GM21619 (cell line): ENCODE data around the gene SLC4A7.
"Not testable (repeated sequence)": the region's sequence is repeated elsewhere in the genome, so short reads cannot be mapped to it uniquely, and the experiment has no call there.

Experiments used
- ATAC-seq: cut with Tn5 transposase; IDR thresholded peaks from one replicate; pipeline ENCODE4 v1.9.1; 2021; ENCODE audit not compliant: unreplicated experiment

SLC4A7 gene

DNA sequence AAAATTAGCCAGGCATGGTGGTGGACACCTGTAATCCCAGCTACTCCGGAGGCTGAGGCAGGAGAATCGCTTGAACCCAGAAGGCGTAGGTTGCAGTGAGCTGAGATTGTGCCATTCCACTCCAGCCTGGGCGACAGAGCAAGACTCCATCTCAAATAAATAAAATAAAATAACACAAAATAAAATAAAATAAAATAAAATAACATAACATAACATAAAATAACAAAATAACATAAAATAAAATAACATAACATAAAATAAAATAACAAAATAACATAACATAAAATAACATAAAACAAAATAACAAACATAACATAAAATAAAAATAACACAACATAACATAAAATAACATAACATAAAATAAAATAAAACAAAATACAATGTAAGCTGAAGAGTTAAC, 45.8 kb downstream of the SLC4A7 start:
- ATAC-seq: not testable (repeated sequence)

GRCh38 chr3:27431116-27431515, 53.1 kb downstream of the SLC4A7 start:
- ATAC-seq: no peak

- no peak for ATAC-seq
These were observed 54.3 kb downstream of the SLC4A7 start for GRCh38 chr3:27429909-27430308.

DNA sequence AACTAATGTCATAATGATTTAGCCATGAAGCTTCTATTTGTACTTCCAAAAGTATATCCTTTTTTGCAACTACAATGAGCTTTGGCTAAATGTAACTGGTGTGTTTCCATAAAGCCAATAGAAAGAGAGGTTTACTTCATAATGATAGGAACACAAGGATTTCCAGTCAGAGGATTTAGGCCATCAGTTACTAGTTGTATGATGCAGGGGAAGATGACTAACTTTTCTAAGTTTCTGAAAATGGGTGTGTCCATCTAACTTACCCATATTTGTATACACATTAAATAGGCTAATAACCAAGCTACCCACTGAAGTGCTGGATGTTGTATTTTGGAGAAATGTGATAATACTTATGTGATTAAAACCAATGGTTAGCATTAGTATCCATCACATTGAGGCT, 55.7 kb downstream of the SLC4A7 start:
- ATAC-seq: no peak

DNA sequence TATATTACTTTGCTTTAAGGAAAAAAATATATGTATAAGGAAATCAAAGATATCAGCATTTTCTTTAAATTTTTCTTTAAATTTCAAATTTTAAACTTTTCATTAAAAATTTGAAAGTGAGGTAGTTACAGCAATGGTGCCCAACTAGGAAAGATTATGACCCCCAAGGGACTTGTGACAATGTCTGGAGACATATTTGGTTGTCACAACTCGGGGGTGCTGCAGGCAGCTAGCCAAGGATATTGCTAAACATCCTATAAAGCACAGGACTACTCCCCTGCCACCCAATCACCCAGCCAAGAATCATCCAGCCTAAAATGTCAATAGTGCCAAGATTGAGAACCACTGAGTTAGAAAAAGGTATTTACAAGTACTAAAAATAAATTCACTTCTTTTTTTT, 57.3 kb downstream of the SLC4A7 start:
- ATAC-seq: no peak

DNA sequence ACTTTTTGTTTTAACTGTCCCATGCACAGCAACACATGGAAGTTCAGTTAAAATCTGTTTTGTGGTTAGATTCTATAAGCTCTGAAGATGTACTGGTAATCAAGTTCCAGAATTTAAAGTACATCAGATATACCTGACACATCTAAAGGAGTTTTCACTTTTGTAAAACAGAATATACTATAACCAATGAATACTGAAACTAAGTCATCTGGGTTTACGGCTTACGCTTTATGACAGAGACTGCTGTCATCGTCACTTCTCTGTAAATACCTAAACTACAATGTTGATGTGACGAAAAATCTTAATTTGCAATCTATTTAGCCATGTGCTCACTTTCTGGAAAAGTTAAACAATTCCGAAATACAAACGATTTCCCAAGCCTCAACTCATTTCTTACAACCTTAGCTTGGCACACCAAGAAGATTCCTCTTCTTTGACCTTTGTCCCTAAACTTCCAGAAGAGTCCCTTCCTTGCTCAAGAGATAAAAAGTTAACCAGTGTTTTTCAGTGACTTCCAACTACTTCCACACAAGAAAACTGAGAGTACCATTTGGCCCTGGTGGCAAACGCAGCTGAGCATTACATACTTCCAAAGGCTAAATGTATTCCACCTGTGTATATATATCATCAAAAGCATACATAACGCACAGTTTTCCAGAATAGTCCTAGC, 58.2 kb downstream of the SLC4A7 start:
- ATAC-seq: no peak

GRCh38 chr3:27424812-27425521, 59.2 kb downstream of the SLC4A7 start:
- not testable (repeated sequence) for ATAC-seq

- ATAC-seq: no peak
These were observed 60.7 kb downstream of the SLC4A7 start for GRCh38 chr3:27423463-27423862.

GRCh38 chr3:27422617-27423016, 61.6 kb downstream of the SLC4A7 start:
- no peak for ATAC-seq

DNA sequence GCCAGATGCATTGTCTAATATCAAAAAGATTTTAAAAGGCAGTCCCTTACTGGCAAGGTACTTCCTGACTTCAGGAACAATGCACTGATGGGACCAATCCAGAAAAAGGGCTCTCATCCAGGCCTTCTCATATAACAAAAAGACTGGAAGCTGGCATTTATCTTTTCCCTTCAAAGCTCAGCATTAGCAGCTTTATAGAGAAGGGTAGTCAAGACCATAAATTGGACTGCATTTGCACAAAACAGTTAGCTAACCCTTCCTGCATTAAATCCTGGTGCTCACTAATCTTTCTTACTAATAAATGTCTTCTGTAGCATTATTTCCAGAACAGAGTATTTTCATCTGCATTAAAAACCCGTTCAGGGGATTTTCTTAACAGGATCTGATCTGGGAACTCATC, 69.0 kb downstream of the SLC4A7 start:
- no peak for ATAC-seq

DNA sequence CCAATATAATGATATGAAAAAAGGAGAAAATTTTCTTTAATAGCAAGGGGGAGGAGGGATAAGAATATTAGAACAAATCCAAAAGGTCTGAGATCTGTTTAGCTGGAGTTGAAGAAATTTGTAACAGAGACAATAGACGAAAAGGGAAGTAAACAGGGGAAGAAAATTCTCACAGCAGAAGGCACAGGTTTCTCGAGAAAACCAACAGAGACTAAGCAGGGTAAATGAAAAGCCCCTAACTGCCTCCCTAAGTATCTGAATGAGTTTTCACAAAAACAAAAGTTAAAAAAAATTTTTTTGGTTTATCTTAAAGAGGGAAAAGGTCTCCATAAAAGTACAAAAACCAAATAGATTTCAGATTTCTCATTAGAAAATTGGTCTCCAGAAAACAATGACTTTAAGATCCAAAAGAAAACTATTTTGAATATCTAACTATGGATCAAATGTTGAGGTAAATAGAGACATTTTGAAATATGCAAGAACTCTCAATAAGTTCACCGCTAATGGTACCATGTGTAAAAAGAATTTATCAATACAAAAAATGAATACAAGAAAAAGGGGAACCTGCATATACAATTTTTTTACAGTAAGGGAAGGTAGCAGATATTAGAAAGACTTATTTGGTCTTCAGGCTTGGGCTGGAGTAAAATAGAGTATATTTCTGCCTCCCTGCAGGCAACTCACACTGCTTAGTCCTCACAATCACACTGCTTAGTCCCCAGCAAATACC, 91.1 kb downstream of the SLC4A7 start:
- peak; percentile 80 for ATAC-seq

DNA sequence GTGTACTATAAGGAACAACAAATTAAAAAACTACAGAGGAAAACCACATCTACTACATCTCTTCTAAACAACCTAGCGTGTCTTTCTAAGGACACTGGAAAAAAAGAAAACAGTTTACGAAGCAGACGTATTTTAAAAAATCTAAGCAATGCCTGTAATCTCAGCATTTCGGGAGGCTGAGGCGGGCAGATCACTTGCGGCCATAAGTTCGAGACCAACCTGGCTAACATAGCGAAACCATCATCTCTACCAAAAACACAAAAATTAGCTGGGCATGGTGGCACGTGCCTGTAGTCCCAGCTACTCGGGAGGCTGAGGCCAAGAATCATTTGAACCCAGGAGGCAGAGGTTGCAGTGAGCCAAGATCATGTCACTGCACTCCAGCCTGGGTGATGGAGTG, 91.8 kb downstream of the SLC4A7 start:
- not testable (repeated sequence) for ATAC-seq

- no peak for ATAC-seq
These were observed 92.4 kb downstream of the SLC4A7 start for GRCh38 chr3:27391796-27392195.

DNA sequence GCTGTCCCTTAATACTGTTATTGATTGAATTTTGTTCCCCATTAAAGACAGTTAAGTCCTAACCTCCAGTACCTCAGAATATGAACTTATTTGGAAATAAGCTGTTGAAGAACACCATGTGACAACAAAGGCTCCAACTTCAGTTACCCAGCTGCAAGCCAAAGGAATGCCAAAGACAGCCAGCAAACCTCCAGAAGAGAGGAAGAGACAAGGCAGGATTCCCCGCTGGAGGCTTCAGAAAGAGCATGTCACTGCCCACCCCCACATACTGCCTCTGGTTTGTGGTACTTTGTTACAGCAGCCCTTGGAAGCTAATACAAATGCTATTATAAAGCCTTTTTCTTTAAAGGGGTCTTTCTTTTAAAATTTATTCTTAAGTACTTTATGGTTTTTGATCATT, 96.6 kb downstream of the SLC4A7 start:
- no peak for ATAC-seq

DNA sequence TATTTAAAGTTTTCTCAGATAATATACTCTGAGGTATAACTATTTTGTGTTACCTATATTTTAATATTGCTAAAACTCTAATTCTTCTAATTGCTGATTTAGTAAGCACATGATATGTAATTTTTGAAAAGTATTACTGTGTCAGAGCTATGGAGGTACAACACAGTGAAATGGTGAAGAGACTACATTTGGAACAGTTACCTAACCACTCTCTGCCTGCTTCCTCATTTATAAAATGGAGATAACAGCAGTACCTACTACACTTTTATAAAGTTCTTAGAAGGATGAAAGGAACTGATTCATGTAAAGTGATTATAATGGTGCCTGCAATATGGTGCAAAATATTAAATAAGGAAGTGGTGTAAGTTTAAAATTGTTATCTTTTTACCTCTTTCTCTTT, 98.7 kb downstream of the SLC4A7 start:
- ATAC-seq: no peak

GRCh38 chr3:27384191-27384590, 100.0 kb downstream of the SLC4A7 start:
- no peak for ATAC-seq

DNA sequence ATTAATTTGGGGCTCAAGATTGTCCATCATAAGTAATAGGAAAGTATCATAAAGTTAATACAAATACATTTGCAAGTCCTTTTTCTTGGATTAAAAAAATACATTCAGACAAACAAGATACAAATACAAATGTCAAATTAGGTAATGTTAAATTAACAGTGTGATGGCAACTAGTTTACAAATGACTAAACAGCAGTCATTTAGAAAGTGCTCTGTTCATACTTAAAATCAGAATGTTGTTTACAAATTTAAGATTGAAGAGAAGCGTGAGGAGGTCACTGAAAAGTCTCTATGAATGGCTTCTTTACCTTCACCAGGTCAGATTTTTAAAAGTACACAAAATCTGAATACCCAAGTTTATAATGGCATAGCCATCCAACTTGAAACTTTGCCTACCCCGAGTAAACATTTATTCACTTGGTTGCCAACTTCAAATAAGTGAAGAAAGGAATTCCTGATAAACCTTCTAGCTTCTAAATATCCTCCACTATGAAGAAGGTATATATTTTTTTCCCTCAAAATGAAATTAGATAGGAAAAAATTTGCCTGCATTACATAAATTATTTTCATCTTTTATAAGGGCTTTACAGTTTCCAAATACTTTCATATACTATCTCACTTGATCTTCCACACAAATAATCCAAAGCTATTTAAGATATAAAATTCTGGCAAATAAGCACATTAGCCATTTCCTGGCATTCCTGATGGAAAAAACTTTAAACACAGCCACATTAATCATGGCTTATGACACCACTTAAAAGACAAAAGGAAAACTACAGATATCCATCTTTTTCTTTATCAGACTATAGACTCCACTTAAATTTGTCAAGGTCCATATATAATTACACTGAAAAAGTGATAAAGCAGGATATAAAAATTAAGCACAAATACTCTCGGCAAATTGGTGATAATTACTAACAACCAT, 103.5 kb downstream of the SLC4A7 start:
- no peak for ATAC-seq

- ATAC-seq: no peak
These were observed 105.9 kb downstream of the SLC4A7 start for GRCh38 chr3:27378331-27378730.

GRCh38 chr3:27376109-27376772, 107.9 kb downstream of the SLC4A7 start:
- ATAC-seq: no peak

DNA sequence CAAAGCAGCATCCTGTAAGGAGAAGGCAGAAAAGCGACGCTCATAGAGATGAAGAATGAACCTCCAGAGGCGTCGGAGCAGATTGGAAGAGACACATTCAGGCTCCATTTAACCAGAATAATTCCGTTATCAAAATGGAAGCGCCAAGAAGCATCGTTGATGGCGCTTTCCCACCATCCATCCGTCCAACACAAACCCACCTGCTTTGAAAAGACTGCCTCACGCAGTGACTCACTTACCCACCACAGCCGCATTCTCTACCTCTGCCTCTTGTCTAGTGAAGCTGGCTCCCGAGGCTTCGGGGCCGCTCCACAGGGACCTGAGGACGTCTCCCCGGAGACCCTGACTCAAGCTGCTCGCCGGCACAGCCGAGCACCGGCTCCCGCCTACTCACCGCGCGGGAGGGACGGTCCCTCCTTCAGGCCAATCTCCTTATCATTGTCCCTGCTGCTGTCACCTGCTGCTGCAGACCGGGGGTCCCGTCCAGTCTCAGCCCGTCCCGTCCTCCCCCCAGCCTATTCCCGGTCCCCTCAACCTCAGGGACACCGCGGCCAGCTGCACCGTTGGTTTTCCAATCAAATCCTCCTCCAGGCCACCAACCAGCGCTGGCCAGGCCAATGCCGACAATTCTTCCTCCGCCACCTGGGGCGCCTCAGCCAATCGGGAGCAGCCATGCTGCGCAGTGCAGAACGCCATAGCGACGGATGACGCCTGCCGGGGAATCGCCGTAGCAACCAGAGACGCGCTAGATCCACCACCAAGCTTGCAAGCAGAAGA, 115.2 kb downstream of the SLC4A7 start, which contains the start of gene NEK10:
NEK10 (minus strand) TSS at position 553 of the 777 bp plus-strand sequence. CDS start 16,501 bp downstream, outside the sequence.
- ATAC-seq: peak; percentile 100
